OCI-LY1 (cell line): ENCODE data around the gene ZBTB38.

Experiments
- CTCF ChIP-seq: fragments of 200-600 bp; sonication (generic), shearing (Covaris generic); IDR thresholded peaks from 2 replicates; pipeline ENCODE4 v1.5.1; 2017; ENCODE audit warnings: mild to moderate bottlenecking, antibody characterized with exemption, low read length, moderate library complexity, mixed read lengths
- EZH2 ChIP-seq: fragments of 200-600 bp; sonication (generic), shearing (Covaris generic); IDR thresholded peaks from 2 replicates; pipeline ENCODE4 v1.8.0; 2017; ENCODE audit warnings: borderline replicate concordance, mixed run types, mild to moderate bottlenecking, antibody characterized with exemption, low read length, moderate library complexity, mixed read lengths

GRCh38 chr3:141346418-141346817 is 21.9 kb upstream of the ZBTB38 start:
- TF ChIP-seq CTCF (no peak), EZH2 (no peak)
